Measurements from ENCODE around the gene EXOC3L4.

- no peak for TF ChIP-seq GATA3 (IDR thresholded peaks at IDR 0.05; ENCODE audit: low read depth, low read length)
- no peak for TF ChIP-seq GATA2 (IDR thresholded peaks at IDR 0.05; ENCODE audit: low read depth, low read length)
Measured at GRCh38 chr14:103091883-103092222, 2.7 kb upstream of the EXOC3L4 start.

Data from SH-SY5Y (cell line).